Measurements from ENCODE around the gene KCNQ1.

DNA sequence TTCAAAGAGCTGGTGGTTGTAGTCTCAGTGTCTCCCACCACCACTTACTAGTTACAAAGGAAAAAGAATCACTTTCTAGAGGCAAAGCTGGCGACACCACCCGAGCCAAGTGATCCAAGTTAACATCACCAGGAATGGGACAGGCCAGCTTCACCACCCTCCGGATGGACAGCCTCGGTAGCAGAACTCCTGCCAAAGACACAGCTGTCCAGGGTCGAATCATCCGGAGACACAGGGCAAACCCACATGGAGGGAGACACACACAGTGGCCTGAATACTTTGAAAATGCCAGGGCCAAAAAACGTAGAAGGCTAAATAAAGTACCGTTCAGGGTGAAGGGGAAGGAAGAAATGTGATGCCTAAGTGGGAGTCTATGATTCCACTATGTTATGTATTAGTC, 33.1 kb downstream of the KCNQ1 start:
- no peak for TF ChIP-seq EZH2 (IDR thresholded peaks at IDR 0.05; ENCODE audit: insufficient read depth, poor library complexity, severe bottlenecking)
- TF ChIP-seq EZH2phosphoT487 (IDR thresholded peaks at IDR 0.05; ENCODE audit: insufficient read depth, low read depth), result no peak
